AG10803 (cell line): ENCODE measurements around the gene EP300.

Experiments used
- DNase-seq: peaks from one replicate; pipeline ENCODE4 v3.0.0; 2010; ENCODE audit warnings: low read depth
- H3K4me3 ChIP-seq: 2 replicates; pipeline ENCODE4 v1.5.1; 2011; ENCODE audit warnings: mild to moderate bottlenecking, low read length, control low read depth
- CTCF ChIP-seq: conservative IDR thresholded peaks from 2 replicates; pipeline ENCODE4 v1.5.1; 2011; ENCODE audit warnings: mild to moderate bottlenecking, low read length, control low read depth, inconsistent platforms

Gene EP300

GRCh38 chr22:41091132-41092022, 1.0 kb upstream of the EP300 start:
- peak; percentile 98 for DNase-seq
- no peak for TF ChIP-seq CTCF
- H3K4me3 ChIP-seq, result peak overlapping the region; percentile 83

- no peak for TF ChIP-seq CTCF
- peak; percentile 23 for DNase-seq
- H3K4me3 ChIP-seq, result peak overlapping the region; percentile 83
These were observed 537 bp downstream of the EP300 start for GRCh38 chr22:41092847-41093411.

- DNase-seq, result peak; percentile 24
- TF ChIP-seq CTCF, result no peak
- peak overlapping the region; percentile 83 for H3K4me3 ChIP-seq
These were observed 1.7 kb downstream of the EP300 start for GRCh38 chr22:41094041-41094593.

- H3K4me3 ChIP-seq, result no peak overlapping the region
- TF ChIP-seq CTCF, result no peak
- DNase-seq, result no peak
These were observed 4.0 kb downstream of the EP300 start for GRCh38 chr22:41096391-41096790.

GRCh38 chr22:41096841-41097240, 4.4 kb downstream of the EP300 start:
- no peak for DNase-seq
- no peak overlapping the region for H3K4me3 ChIP-seq
- TF ChIP-seq CTCF, result no peak

- no peak for TF ChIP-seq CTCF
- no peak for DNase-seq
- H3K4me3 ChIP-seq, result no peak overlapping the region
These were observed 6.6 kb downstream of the EP300 start for GRCh38 chr22:41099036-41099435.
